GM23248 (cell line): ENCODE results near the gene TBL3. TPM values are rescaled to one million over a fixed set of nuclear protein-coding genes. Genes with fewer than 3 reads are reported as not detected.

ENCODE experiments used
- DNase-seq: peaks from one replicate; pipeline ENCODE4 v3.0.0-alpha.2; 2015
- H2AFZ ChIP-seq: fragments of 200-600 bp; sonication (generic); 2 replicates; pipeline ENCODE4 v1.6.1; 2016; ENCODE audit warnings: antibody characterized with exemption
- H3F3A ChIP-seq: fragments of 200-600 bp; sonication (generic); 2 replicates; pipeline ENCODE4 v1.6.1; 2016; ENCODE audit warnings: mild to moderate bottlenecking, antibody characterized with exemption, mixed run types; ENCODE audit not compliant: insufficient read depth
- H3K27ac ChIP-seq: fragments of 200-600 bp; sonication (generic); 2 replicates; pipeline ENCODE4 v1.5.1; 2016; ENCODE audit warnings: mild to moderate bottlenecking
- H3K27me3 ChIP-seq: fragments of 200-600 bp; sonication (generic); replicated peaks from 2 replicates; pipeline ENCODE4 v1.6.1; 2016; ENCODE audit warnings: mild to moderate bottlenecking; ENCODE audit not compliant: insufficient read depth
- H3K36me3 ChIP-seq: fragments of 200-600 bp; sonication (generic); 2 replicates; pipeline ENCODE4 v1.6.1; 2016; ENCODE audit warnings: low read depth, mild to moderate bottlenecking
- H3K4me1 ChIP-seq: fragments of 200-600 bp; sonication (generic); 2 replicates; pipeline ENCODE4 v1.6.1; 2016; ENCODE audit warnings: mild to moderate bottlenecking; ENCODE audit not compliant: insufficient read depth
- H3K4me2 ChIP-seq: fragments of 200-600 bp; sonication (generic); one replicate; pipeline ENCODE4 v1.6.1; 2016; ENCODE audit warnings: mild to moderate bottlenecking; ENCODE audit not compliant: unreplicated experiment
- H3K4me3 ChIP-seq: fragments of 200-600 bp; sonication (generic); 2 replicates; pipeline ENCODE4 v1.5.1; 2016; ENCODE audit warnings: mild to moderate bottlenecking
- H3K79me2 ChIP-seq: fragments of 200-600 bp; sonication (generic); 2 replicates; pipeline ENCODE4 v1.6.1; 2016; ENCODE audit warnings: mild to moderate bottlenecking; ENCODE audit not compliant: insufficient read depth
- H3K9ac ChIP-seq: fragments of 200-600 bp; sonication (generic); 2 replicates; pipeline ENCODE4 v1.6.1; 2016; ENCODE audit warnings: mild to moderate bottlenecking
- H3K9me2 ChIP-seq: fragments of 200-600 bp; sonication (generic); 2 replicates; pipeline ENCODE4 v1.6.1; 2016; ENCODE audit warnings: mixed run types, mild to moderate bottlenecking, moderate library complexity; ENCODE audit not compliant: insufficient read depth
- H3K9me3 ChIP-seq: fragments of 200-600 bp; sonication (generic); one replicate; pipeline ENCODE4 v1.6.1; 2017; ENCODE audit warnings: low read depth
- H4K20me1 ChIP-seq: fragments of 200-600 bp; sonication (generic); 2 replicates; pipeline ENCODE4 v1.6.0; 2016; ENCODE audit not compliant: insufficient read depth
- EZH2 ChIP-seq: fragments of 200-600 bp; sonication (generic); IDR thresholded peaks from 2 replicates; pipeline ENCODE4 v1.6.1; 2018; ENCODE audit warnings: antibody characterized with exemption, mild to moderate bottlenecking; ENCODE audit not compliant: insufficient read depth, poor library complexity, severe bottlenecking
- EZH2phosphoT487 ChIP-seq: fragments of 200-600 bp; sonication (generic); IDR thresholded peaks from 2 replicates; pipeline ENCODE4 v1.6.1; 2018; ENCODE audit warnings: antibody characterized with exemption, moderate library complexity, mild to moderate bottlenecking, low read depth; ENCODE audit not compliant: insufficient read depth
- WGBS, 2 experiments: methylation state at CpG; one replicate each; pipeline ENCODE4 v1.1.6; 2015 to 2017; ENCODE audit warnings: low lambda C conversion rate in 2 of 2, low coverage in 1 of 2; ENCODE audit errors: missing lambda C conversion rate in 2 of 2; 5-methylcytosine and 5-hydroxymethylcytosine counted together
- in situ Hi-C: fragments of 300-500 bp; cut with MboI; formaldehyde crosslinking; loops from 2 replicates; pipeline ENCODE4 v1.15.0; 2020
- polyA plus RNA-seq: library from polyadenylated mRNA; unstranded; fragments of >200 nt; fragmentation: Nextera tagmentation; extraction: Ambion mirVana; gene quantifications from 2 replicates; pipeline ENCODE4 v1.2.1, GENCODE V29; 2016
- total RNA-seq: library from RNA; depleted of rRNA; stranded (reverse); fragments of >200 nt; shearing (Covaris generic); gene quantifications from 2 replicates; pipeline ENCODE4 v1.2.3, GENCODE V29; 2014

The TBL3 gene
- total and polyA plus RNA-seq, 2 experiments from 2014 or later: 43.7 to 46.8 TPM

DNA sequence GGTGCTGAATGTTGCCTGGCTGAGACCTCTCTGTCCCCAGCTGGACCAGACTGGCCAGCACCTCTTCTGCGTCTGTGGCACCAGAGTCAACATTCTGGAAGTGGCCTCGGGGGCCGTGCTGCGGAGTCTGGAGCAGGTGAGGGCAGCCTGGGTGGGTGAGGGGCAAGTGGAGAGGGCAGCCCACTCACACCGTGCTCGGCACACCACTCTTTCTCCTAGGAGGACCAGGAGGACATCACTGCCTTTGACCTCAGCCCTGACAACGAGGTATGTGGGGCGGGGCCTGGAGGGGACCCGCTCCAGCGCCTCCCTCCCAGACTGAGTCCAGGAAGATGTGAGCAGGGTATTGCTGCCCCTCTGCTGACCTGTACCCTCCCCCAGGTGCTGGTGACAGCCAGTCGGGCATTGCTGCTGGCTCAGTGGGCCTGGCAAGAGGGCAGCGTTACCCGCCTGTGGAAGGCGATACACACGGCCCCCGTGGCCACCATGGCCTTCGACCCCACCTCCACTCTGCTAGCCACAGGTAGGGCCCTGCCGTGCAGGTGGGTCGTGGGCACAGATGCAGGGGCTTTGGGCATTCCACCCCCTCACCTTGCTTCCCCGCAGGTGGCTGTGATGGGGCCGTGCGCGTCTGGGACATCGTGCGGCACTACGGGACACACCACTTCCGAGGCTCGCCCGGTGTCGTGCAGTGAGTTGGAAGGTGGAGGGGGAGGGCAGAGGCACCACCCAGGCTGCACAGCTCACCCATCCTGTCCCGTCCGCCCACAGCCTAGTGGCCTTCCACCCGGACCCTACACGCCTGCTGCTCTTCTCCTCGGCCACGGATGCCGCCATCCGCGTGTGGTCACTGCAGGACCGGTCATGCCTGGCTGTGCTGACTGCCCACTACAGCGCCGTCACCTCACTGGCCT lies 2.6 kb downstream of the TBL3 start:
- Histone ChIP-seq H4K20me1 (no peaks in the 10 kb centered on the region), H3K27me3 (0 out of 2 replicates have a peak, but pooled peaks cover 1% of the 10 kb centered on the region), H3K9me3 (no peaks in the 10 kb centered on the region), H3K9ac (no peak overlapping the region), H3K4me1 (0 out of 2 replicates have a peak, but pooled peaks cover 6% of the 10 kb centered on the region), H3K4me2 (no peak overlapping the region), H3K36me3 (no peaks in the 10 kb centered on the region; the same call in 1 of the 2 replicates), H3K27ac (no peak overlapping the region), H3F3A (no peaks in the 10 kb centered on the region), H3K9me2 (no peaks in the 10 kb centered on the region), H3K4me3 (no peak overlapping the region), H3K79me2 (peaks cover 30% of the 10 kb centered on the region), H2AFZ (no peak overlapping the region)
- in situ Hi-C loops: no loop called here
- no peak for DNase-seq
- TF ChIP-seq EZH2phosphoT487: no peak
- WGBS, 2 experiments: 94% methylated on average over 39 to 42 of the region's 42 CpGs

DNA sequence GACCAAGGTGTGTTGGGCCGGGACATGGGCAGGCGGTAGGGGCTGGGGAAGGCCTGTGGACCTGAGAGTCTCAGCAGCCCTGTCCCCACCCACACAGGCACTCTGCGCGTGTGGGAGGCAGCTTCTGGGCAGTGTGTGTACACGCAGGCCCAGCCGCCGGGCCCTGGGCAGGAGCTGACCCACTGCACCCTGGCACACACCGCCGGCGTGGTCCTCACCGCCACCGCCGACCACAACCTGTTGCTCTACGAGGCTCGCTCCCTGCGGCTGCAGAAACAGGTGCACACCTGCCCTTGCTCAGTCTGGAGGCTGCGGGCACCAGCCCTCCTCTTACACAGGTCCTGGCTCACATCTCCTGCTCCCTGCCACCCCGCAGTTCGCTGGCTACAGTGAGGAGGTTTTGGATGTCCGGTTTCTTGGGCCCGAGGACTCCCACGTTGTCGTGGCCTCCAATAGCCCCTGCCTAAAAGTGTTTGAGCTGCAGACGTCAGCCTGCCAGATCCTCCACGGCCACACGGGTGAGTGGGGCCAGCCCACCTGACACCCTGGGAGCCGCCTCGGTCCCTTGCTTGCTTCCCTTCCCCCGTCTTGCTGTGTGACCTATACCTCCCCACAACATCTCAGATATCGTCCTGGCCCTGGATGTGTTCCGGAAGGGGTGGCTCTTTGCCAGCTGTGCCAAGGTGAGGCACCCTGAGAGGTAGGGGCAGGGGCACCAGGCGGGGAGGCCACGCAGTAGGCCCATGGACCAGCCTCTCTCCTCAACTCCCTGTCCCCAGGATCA lies 3.8 kb downstream of the TBL3 start:
- Histone ChIP-seq H3K4me1 (0 out of 2 replicates have a peak, but pooled peaks cover 6% of the 10 kb centered on the region), H3K36me3 (no peaks in the 10 kb centered on the region; the same call in 1 of the 2 replicates), H3K9me2 (no peaks in the 10 kb centered on the region), H3K27me3 (peaks cover 12% of the 10 kb centered on the region; the same call in 1 of the 2 replicates), H3K9me3 (no peaks in the 10 kb centered on the region), H3F3A (no peaks in the 10 kb centered on the region), H3K9ac (no peak overlapping the region), H3K4me3 (no peak overlapping the region), H3K4me2 (no peak overlapping the region), H3K79me2 (peaks cover 29% of the 10 kb centered on the region), H4K20me1 (no peaks in the 10 kb centered on the region), H3K27ac (no peak overlapping the region), H2AFZ (no peak overlapping the region)
- no peak for DNase-seq
- no peak for TF ChIP-seq EZH2phosphoT487
- no peak for TF ChIP-seq EZH2
- in situ Hi-C loops: no loop called here
- WGBS, 2 experiments: 92 to 93% methylated on average over 32 of the region's 33 CpGs

DNA sequence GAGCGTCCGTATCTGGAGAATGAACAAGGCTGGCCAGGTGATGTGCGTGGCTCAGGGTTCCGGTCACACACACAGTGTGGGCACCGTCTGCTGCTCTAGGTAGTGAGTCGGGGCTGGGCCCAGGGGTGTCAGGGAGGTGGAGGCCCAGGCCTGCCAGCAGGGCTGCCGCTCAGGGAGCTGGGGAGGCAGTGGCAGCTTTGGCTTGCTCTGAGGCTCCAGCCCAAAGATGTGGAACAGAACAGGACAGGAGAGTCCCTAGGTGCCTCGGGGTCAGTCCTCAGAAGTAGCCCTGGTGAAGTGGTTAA lies 4.3 kb downstream of the TBL3 start:
- WGBS, 2 experiments: 95% methylated on average over 8 of the region's 8 CpGs
- in situ Hi-C loops: no loop called here
- Histone ChIP-seq H3K4me2 (no peak overlapping the region), H3K4me1 (0 out of 2 replicates have a peak, but pooled peaks cover 1% of the 10 kb centered on the region), H2AFZ (no peak overlapping the region), H3K4me3 (no peak overlapping the region), H3K9me2 (no peaks in the 10 kb centered on the region), H3F3A (no peaks in the 10 kb centered on the region), H3K79me2 (peaks cover 24% of the 10 kb centered on the region), H3K27me3 (peaks cover 18% of the 10 kb centered on the region), H3K27ac (no peak overlapping the region), H4K20me1 (no peaks in the 10 kb centered on the region), H3K9me3 (no peaks in the 10 kb centered on the region), H3K36me3 (no peaks in the 10 kb centered on the region; the same call in 1 of the 2 replicates), H3K9ac (no peak overlapping the region)
- TF ChIP-seq EZH2phosphoT487 (no peak), EZH2 (no peak)
- no peak for DNase-seq

DNA sequence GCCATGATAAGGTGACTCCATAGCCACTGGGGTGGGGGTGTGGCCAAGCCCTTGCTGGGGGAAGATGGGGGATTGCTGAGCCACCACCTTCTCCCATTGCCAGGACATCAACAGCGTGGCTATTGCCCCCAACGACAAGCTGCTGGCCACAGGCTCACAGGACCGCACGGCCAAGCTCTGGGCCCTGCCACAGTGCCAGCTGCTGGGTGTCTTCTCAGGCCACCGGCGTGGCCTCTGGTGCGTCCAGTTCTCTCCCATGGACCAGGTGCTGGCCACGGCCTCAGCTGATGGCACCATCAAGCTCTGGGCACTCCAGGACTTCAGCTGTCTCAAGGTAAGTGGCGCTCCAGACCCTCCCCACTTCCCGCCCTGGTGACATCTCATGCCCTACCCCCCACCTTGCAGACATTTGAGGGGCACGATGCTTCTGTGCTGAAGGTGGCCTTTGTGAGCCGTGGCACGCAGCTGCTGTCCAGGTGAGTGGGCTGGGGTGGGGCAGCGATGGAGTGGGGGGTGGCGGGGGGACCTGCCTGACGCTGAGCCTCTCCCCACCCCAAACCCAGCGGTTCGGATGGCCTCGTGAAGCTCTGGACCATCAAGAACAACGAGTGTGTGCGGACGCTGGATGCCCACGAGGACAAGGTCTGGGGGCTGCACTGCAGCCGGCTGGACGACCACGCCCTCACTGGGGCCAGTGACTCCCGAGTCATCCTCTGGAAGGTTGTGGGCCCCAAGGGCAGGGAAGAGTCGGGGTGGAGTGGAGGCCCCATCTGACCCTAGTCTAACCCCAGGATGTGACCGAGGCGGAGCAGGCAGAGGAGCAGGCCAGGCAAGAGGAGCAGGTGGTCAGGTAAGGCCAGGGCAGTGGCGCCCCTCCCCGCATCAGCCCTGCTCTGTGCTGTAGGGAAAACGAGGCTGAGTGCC lies 5.4 kb downstream of the TBL3 start:
- Histone ChIP-seq H3K4me1 (no peaks in the 10 kb centered on the region), H3K9ac (no peak overlapping the region), H3K4me3 (no peak overlapping the region), H2AFZ (no peak overlapping the region), H3K27ac (no peak overlapping the region), H3K9me3 (no peaks in the 10 kb centered on the region), H3K79me2 (peaks cover 21% of the 10 kb centered on the region), H3K36me3 (no peaks in the 10 kb centered on the region; the same call in 1 of the 2 replicates), H3K9me2 (no peaks in the 10 kb centered on the region), H3K4me2 (no peak overlapping the region), H3F3A (no peaks in the 10 kb centered on the region), H4K20me1 (no peaks in the 10 kb centered on the region), H3K27me3 (peaks cover 21% of the 10 kb centered on the region)
- TF ChIP-seq EZH2phosphoT487 (no peak), EZH2 (no peak)
- no peak for DNase-seq
- 91 to 92% methylated on average over 23 to 32 of the region's 33 CpGs for WGBS, 2 experiments
- in situ Hi-C loops: no loop called here
